Ovary (tissue), 9 donors: ENCODE measurements around the gene COL6A2. TPM values are rescaled to one million over a fixed set of nuclear protein-coding genes. Genes with fewer than 3 reads are reported as not detected.

Experiments used
- DNase-seq, 5 donors: peaks; one replicate each; pipeline ENCODE4 v3.0.0-alpha.2; 2019 to 2020
- H3K27ac ChIP-seq, 2 donors: fragments of 200-600 bp; one replicate each; pipeline versions ENCODE4 v1.5.1 to v1.8.0; 2019 to 2022
- H3K27me3 ChIP-seq: fragments of 200-600 bp; one replicate; pipeline ENCODE4 v1.8.0; 2022
- H3K36me3 ChIP-seq: fragments of 200-600 bp; sonication (generic); one replicate; pipeline ENCODE4 v1.5.1; 2019
- H3K4me1 ChIP-seq: one replicate; pipeline ENCODE4 v1.8.1; 2013; ENCODE audit warnings: mild to moderate bottlenecking, moderate library complexity; ENCODE audit not compliant: insufficient read depth
- H3K4me3 ChIP-seq: fragments of 200-600 bp; sonication (generic); one replicate; pipeline ENCODE4 v1.5.1; 2017
- H3K9me3 ChIP-seq, 2 donors: fragments of 200-600 bp in 1 of 2; sonication (generic) in 1 of 2; one replicate each; pipeline versions ENCODE4 v1.5.1 to v1.8.1; 2013 to 2019; ENCODE audit warnings: mild to moderate bottlenecking in 1 of 2, moderate library complexity in 1 of 2
- EP300 ChIP-seq: sonication (generic); formaldehyde crosslinking; IDR thresholded peaks from one replicate; pipeline ENCODE4 v1.6.1; 2017; ENCODE audit warnings: antibody characterized with exemption
- POLR2A ChIP-seq: fragments of 450-650 bp; IDR thresholded peaks from one replicate; pipeline ENCODE4 v1.6.1; 2017; ENCODE audit warnings: antibody characterized with exemption, mild to moderate bottlenecking, moderate library complexity
- WGBS, 3 donors: extraction: QIAGEN DNeasy Blood & Tissue Kit in 1 of 3; methylation state at CpG; one replicate each; pipeline versions ENCODE4 v1.1.5 to v1.1.7; 2013 to 2017; 5-methylcytosine and 5-hydroxymethylcytosine counted together
- intact Hi-C, 4 donors: fragments of 100-400 bp; cut with DNase I; formaldehyde crosslinking; loops; one replicate each; pipeline versions ENCODE4 v1.11.0 to v1.15.1; 2022 to 2023
- polyA plus RNA-seq, 2 donors: library from polyadenylated mRNA; stranded (reverse); fragments of 200-250 nt in 1 of 2; fragments of 350-450 nt in 1 of 2; fragmentation: Illumina TruSeq in 1 of 2; extraction: RNeasy Lipid Tissue Mini Kit (QIAGEN cat#74804) in 1 of 2; gene quantifications; one replicate each; pipeline ENCODE4 v1.2.3, GENCODE V29; 2013 to 2014
- total RNA-seq, 7 donors: library from RNA; depleted of rRNA in 2 of 7; stranded (reverse); fragments of >200 nt in 2 of 7; fragmentation: NEBNext Ultra II Directional in 3 of 7; extraction: Animal tissue kit (Norgen Biotek cat#: 25700) in 3 of 7; gene quantifications; one replicate each; pipeline versions ENCODE4 v1.1.0 to v1.2.4, GENCODE V29; 2016 to 2023
- TF ChIP-seq, protein P1 (sequence below), 3 donors: fragments of 450-650 bp in 2 of 3; fragments of 200-600 bp in 1 of 3; IDR thresholded peaks; one replicate each; pipeline versions ENCODE4 v1.5.1 to v1.8.0; 2016 to 2022; ENCODE audit warnings: antibody characterized with exemption in 3 of 3, mild to moderate bottlenecking in 1 of 3
- donor health status: DM: no; HTN: no; CAD: no; lungs with moderate emphysema.
- donor health status: DM: no; HTN: no; CAD: no.
- donor health status: Bipolar disorder and iron deficiency.
- donor health status: DM: yes; HTN: yes; CAD: no.
- donor health status: DM: no; HTN: no; CAD: no.
- donor health status: DM: yes; HTN: yes; CAD: no.

Gene COL6A2
- total and polyA plus RNA-seq, 9 donors, result 50.9 to 1,092 (median 818) TPM

DNA sequence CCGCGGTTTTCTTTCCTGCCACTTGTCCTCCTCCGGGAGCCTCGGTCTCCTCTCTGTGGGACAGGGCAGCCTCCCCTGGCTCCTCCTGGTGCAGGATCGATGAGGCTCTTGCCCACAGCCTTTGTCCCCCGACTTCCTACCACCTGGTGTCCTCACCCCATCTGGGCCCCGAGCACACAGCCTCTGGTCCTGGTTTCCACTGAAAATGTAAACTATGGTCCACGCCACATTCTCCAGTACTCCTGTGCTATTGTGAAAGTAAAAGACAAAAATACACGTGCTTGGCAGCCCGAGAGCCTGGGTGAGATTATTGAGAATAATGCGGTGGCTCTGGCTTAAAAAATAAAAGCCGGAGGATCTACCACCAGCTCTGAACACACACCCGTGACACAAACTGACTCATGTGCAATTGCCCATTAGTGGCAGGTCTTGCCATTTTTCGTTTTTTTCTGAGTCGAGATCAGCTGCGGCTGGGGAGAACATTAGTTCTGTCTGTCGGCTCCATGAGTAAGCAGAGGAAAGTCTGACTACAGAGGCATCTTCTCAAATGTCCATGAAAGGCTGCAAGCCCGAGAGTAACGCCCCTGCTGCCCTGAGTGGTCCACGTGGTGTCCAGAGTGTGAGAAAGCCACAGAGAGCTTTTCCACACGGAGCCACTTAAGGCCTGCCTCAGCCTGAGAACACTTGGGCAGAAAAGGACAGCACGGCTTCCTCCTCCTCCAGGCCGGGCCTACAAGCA, 5.7 kb upstream of the COL6A2 start:
- Histone ChIP-seq H3K9me3 (no peaks in the 10 kb centered on the region), H3K36me3 (no peaks in the 10 kb centered on the region), H3K27me3 (no peaks in the 10 kb centered on the region), H3K4me3 (no peak overlapping the region), H3K4me1 (peaks cover 10% of the 10 kb centered on the region), H3K27ac (peak overlapping the region; percentile 68 to 78)
- intact Hi-C loops, result loop anchor here in 1 of 4 donors (10.0 kb wide), 1 partner anchor 67 kb away; no protein-coding TSS in a partner anchor
- 13 to 25% (median 18%) methylated on average over 23 of the region's 23 CpGs for WGBS, 3 donors
- TF ChIP-seq POLR2A, result no peak
- peak; percentile 36 for TF ChIP-seq EP300
- DNase-seq, result peak; percentile 62 to 79 (median 74)

DNA sequence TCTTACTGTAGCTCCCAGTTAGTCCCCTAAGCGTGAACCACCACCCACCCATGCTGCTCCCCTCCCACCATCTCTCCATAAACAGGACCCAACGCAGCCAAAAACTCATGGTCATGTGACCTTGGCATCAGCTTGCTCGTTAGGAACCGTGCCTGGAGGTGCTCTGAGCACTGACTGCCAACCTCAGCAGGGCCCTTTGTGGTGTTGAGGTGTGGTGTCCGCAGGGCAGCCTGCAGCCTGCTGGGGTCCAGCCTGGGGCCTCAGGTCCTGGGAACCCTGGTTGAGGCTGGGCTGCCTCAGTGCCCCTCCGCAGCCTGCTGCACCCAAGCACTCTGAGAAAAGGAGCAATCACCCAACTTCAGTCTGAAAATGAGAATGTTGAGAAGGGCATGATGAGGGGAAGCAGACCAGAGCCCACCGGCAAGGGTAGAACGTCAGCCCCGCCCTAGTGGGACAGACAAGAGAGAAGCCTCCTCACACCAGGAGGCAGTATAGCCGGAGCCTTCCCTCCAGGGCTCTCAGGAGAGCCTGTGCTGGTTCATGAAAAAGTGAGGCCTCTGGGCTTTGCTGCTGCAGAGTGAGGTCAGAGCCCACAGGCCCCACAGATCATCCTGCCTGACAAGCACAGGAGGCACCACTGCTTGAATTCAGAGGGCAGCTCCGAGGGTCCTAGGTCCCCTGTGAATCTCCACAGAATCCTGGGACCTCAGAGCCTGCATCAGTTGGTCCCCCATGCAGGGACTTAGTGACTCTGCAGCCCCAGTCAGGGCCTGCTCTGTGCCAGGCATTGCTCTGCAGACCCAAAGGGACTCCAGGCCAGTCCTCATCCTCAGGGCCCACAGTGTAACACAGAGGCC, 4.9 kb upstream of the COL6A2 start:
- TF ChIP-seq EP300, result no peak
- TF ChIP-seq POLR2A, result no peak
- TF ChIP-seq, protein P1, sequence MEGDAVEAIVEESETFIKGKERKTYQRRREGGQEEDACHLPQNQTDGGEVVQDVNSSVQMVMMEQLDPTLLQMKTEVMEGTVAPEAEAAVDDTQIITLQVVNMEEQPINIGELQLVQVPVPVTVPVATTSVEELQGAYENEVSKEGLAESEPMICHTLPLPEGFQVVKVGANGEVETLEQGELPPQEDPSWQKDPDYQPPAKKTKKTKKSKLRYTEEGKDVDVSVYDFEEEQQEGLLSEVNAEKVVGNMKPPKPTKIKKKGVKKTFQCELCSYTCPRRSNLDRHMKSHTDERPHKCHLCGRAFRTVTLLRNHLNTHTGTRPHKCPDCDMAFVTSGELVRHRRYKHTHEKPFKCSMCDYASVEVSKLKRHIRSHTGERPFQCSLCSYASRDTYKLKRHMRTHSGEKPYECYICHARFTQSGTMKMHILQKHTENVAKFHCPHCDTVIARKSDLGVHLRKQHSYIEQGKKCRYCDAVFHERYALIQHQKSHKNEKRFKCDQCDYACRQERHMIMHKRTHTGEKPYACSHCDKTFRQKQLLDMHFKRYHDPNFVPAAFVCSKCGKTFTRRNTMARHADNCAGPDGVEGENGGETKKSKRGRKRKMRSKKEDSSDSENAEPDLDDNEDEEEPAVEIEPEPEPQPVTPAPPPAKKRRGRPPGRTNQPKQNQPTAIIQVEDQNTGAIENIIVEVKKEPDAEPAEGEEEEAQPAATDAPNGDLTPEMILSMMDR (IDR thresholded peaks at IDR 0.05), result no peak
- peak; percentile 52 to 61 (median 58) for DNase-seq
- 59 to 75% (median 59%) methylated on average over 8 to 11 of the region's 11 CpGs for WGBS, 3 donors
- H3K4me3 ChIP-seq, result no peak overlapping the region
- peak overlapping the region; percentile 34 to 78 for H3K27ac ChIP-seq
- no peaks in the 10 kb centered on the region for H3K27me3 ChIP-seq
- H3K36me3 ChIP-seq, result no peaks in the 10 kb centered on the region
- intact Hi-C loops, result loop anchor here in 1 of 4 donors (10.0 kb wide), 1 partner anchor 68 kb away; no protein-coding TSS in a partner anchor
- no peaks in the 10 kb centered on the region for H3K9me3 ChIP-seq
- peaks cover 10% of the 10 kb centered on the region for H3K4me1 ChIP-seq

DNA sequence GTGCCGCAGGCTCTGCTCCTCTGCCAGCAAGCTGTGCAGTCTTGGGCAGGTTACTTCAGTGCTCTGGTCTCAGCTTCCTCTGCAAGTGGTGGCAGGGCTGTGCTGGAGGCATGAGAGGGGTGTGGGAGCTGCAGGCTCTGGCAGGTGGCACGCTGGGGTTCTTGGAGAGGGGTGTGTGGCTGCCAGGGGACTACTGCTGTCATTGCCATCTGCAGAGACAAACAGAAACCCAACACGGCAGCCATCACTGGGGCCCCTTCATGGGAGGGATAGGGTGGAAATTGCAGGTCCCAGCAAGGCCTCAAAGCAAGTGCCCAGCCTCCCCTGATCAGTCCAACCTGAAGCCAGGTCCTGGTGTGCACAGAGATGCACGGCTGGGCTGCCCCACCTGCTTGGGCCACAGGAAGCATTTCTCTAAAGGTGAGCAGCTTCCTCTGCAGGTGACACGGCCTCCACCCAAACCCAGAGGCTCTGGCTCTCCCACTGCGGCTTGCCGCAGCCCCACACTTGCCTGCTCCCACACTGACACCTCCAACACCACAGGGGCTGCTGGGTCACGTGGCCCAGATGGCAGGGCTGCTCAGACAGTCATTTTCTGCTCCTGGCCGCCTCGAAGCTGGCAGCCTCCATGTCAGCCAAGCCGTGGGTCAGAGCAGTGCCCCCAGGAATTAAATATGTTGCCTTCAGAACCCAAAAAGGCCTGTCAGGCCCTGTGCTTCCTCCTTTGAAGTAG, 4.1 kb upstream of the COL6A2 start:
- H3K9me3 ChIP-seq, result no peaks in the 10 kb centered on the region
- peak; percentile 10 to 39 (median 30) for DNase-seq
- intact Hi-C loops, result loop anchor here in 1 of 4 donors (10.0 kb wide), 1 partner anchor 69 kb away; no protein-coding TSS in a partner anchor
- peaks cover 10% of the 10 kb centered on the region for H3K4me1 ChIP-seq
- WGBS, 3 donors, result 86 to 92% (median 88%) methylated on average over 11 of the region's 11 CpGs
- H3K4me3 ChIP-seq, result no peak overlapping the region
- no peaks in the 10 kb centered on the region for H3K27me3 ChIP-seq
- H3K27ac ChIP-seq, result peak overlapping the region in 1 of 2 donors; percentile 78
- TF ChIP-seq, protein P1 (IDR thresholded peaks at IDR 0.05), result no peak
- no peak for TF ChIP-seq EP300
- TF ChIP-seq POLR2A, result no peak
- no peaks in the 10 kb centered on the region for H3K36me3 ChIP-seq

DNA sequence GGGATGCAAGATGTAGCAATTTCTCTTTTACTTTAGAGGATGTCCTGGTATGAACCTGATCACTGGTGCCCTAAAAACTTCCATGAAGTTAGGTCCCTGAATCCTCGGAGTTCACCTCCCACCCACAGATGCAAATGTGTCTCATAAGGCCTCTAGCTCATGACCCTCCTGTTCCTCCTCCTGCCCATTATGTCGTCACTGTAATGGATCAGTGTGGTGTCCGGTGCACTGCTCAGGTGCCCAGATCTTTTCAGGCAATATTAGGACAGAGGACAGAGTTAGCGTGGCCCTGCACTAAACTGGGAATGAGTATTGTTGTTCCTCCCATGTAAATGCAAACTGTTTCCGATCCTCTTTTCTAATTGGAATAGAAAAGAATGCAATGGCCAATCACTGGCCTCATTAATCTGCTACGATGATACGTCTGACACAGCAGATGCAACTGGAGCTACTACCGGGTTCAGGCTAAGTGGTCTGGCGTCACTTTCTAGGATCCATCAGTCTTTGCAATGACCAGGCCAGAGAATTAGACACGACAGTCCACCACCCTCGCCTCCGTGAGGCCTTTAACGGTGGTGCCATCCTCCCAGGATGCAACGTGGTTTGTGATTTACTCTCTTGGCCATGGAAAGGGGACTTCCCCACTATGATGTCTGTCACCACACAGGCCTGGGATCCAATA, 3.4 kb upstream of the COL6A2 start:
- no peaks in the 10 kb centered on the region for H3K36me3 ChIP-seq
- peaks cover 10% of the 10 kb centered on the region for H3K4me1 ChIP-seq
- no peaks in the 10 kb centered on the region for H3K27me3 ChIP-seq
- WGBS, 3 donors, result 83 to 87% (median 84%) methylated on average over 14 of the region's 14 CpGs
- intact Hi-C loops, result loop anchor here (5.0 to 10.0 kb wide), 3 partner anchors 37 to 122 kb away; no protein-coding TSS in a partner anchor
- no peak for DNase-seq
- TF ChIP-seq POLR2A (no peak), EP300 (no peak)
- TF ChIP-seq, protein P1 (IDR thresholded peaks at IDR 0.05), result no peak
- H3K9me3 ChIP-seq, result no peaks in the 10 kb centered on the region
- no peak overlapping the region for H3K4me3 ChIP-seq
- H3K27ac ChIP-seq, result no peak overlapping the region
